Measurements from ENCODE around the gene FBXL22.

The FBXL22 gene

DNA sequence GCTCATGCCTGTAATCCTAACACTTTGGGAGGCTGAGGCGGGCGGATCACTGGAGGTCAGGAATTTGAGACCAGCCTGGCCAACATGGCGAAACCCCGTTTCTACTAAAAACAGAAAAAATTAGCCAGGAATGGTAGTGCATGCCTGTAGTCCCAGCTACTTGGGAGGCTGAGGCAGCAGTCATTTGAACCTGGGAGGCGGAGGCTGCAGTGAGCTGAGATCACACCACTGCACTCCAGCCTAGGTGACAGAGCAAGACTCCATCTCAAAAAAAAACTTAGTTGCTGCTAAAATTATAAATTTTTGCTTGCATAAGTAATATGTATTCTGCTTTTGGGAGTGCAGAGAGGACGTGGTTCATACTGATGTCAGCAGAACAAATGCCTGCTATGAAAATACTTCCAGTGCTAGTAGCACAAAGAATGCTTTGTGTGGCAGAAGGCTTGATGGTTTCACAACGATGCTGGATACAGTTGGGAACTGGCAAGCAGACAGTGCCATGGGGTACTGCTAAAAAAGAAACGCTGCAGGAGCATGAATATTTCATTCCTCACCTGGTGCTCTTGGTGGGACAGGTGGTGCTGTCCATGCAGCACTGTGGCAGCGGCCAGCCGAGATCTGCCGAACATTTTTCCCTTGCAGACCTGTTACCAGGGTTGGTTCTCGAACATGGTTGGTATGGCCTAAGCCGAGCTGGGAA lies 31.1 kb downstream of the FBXL22 start:
- Histone ChIP-seq H3K9ac (ENCODE audit: low read depth in 1 of 2, low read length in 2 of 2) (no peak overlapping the region), H3K27ac (ENCODE audit: low read depth, low read length) (no peak overlapping the region), H3K4me3 (ENCODE audit: low read depth in 1 of 2, low read length in 2 of 2) (no peak overlapping the region)

DNA sequence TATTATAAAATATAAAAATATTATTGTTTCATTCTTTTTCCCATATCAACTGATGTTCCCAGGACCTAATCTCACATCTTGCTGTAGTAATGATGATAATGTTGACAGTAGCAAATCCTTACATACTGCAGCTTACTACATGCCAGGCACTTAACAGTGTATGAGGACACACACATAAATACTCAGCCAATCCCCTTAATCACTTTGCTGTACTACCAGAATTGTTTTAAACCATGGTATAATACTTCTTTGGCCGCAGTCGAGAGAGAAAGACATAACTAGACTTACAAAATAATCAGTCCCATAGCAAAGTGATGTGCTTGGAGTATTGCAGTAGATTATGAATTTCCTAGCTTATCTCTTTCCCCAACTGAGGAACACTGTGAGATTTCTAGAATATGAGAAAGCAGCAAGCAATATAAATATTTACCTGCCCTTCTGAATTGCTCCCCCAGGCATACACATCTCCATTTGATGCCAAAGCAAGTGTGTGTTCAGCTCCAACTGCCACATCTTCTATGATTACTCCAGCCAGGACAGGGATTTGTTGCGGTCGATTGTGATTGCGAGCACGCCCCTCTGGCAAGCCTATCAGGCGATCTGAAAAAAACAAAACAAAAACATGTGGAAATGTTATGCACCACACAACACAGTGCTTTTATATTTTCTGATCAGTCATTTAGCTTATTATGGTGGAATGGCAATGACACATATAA lies 33.0 kb downstream of the FBXL22 start:
- Histone ChIP-seq H3K4me3 (ENCODE audit: low read depth in 1 of 2, low read length in 2 of 2) (no peak overlapping the region), H3K36me3 (ENCODE audit: control insufficient read depth in 1 of 2, insufficient read depth in 2 of 2, low read length in 2 of 2) (peaks cover 44 to 75% of the 10 kb centered on the region in 2 donors), H3K27ac (ENCODE audit: low read depth, low read length) (no peak overlapping the region), H3K4me1 (ENCODE audit: control insufficient read depth in 1 of 2, insufficient read depth in 2 of 2, low read length in 2 of 2) (no peaks in the 10 kb centered on the region), H3K9ac (ENCODE audit: low read depth in 1 of 2, low read length in 2 of 2) (no peak overlapping the region), H3K9me3 (ENCODE audit: control insufficient read depth in 1 of 2, low read length in 2 of 2) (no peaks in the 10 kb centered on the region), H3K27me3 (ENCODE audit: control insufficient read depth in 1 of 2, insufficient read depth in 2 of 2, low read length in 2 of 2) (no peaks in the 10 kb centered on the region)

More for the DNA sequence above, 31.1 kb downstream of the FBXL22 start:
- no peaks in the 10 kb centered on the region for H3K4me1 ChIP-seq (ENCODE audit: control insufficient read depth in 1 of 2, insufficient read depth in 2 of 2, low read length in 2 of 2)
- H3K9me3 ChIP-seq (ENCODE audit: control insufficient read depth in 1 of 2, low read length in 2 of 2), result no peaks in the 10 kb centered on the region
- H3K27me3 ChIP-seq (ENCODE audit: control insufficient read depth in 1 of 2, insufficient read depth in 2 of 2, low read length in 2 of 2), result no peaks in the 10 kb centered on the region
- H3K36me3 ChIP-seq (ENCODE audit: control insufficient read depth in 1 of 2, insufficient read depth in 2 of 2, low read length in 2 of 2), result peaks cover 52 to 81% of the 10 kb centered on the region in 2 donors

GRCh38 chr15:63633312-63633711 lies 36.1 kb downstream of the FBXL22 start:
- Histone ChIP-seq H3K36me3 (ENCODE audit: control insufficient read depth in 1 of 2, insufficient read depth in 2 of 2, low read length in 2 of 2) (peaks cover 51 to 67% of the 10 kb centered on the region in 2 donors), H3K9me3 (ENCODE audit: control insufficient read depth in 1 of 2, low read length in 2 of 2) (no peaks in the 10 kb centered on the region), H3K4me1 (ENCODE audit: control insufficient read depth in 1 of 2, insufficient read depth in 2 of 2, low read length in 2 of 2) (no peaks in the 10 kb centered on the region), H3K4me3 (ENCODE audit: low read depth in 1 of 2, low read length in 2 of 2) (no peak overlapping the region), H3K27me3 (ENCODE audit: control insufficient read depth in 1 of 2, insufficient read depth in 2 of 2, low read length in 2 of 2) (no peaks in the 10 kb centered on the region), H3K27ac (ENCODE audit: low read depth, low read length) (no peak overlapping the region), H3K9ac (ENCODE audit: low read depth in 1 of 2, low read length in 2 of 2) (no peak overlapping the region)

DNA sequence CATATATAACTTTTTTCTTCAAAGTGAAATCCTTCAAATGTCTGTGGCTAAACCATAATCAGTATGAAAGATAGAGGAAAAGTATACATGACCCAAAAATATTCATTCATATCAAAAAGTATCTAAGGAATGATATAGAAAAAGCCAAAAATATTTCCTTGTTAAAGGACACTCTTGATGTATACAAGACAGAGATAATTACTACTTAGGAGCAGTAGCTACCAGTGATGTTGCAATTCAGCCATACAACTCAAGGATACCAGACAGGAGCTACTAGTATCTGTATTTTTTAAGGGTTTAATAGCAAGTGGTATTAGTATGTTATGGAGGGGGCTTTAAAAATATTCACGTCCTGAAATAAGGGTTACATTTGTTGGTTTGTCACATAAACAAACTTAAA lies 37.0 kb downstream of the FBXL22 start:
- no peak overlapping the region for H3K4me3 ChIP-seq (ENCODE audit: low read depth in 1 of 2, low read length in 2 of 2)
- H3K9ac ChIP-seq (ENCODE audit: low read depth in 1 of 2, low read length in 2 of 2), result no peak overlapping the region
- no peaks in the 10 kb centered on the region for H3K27me3 ChIP-seq (ENCODE audit: control insufficient read depth in 1 of 2, insufficient read depth in 2 of 2, low read length in 2 of 2)
- no peaks in the 10 kb centered on the region for H3K9me3 ChIP-seq (ENCODE audit: control insufficient read depth in 1 of 2, low read length in 2 of 2)
- no peak overlapping the region for H3K27ac ChIP-seq (ENCODE audit: low read depth, low read length)
- H3K36me3 ChIP-seq (ENCODE audit: control insufficient read depth in 1 of 2, insufficient read depth in 2 of 2, low read length in 2 of 2), result peaks cover 52 to 72% of the 10 kb centered on the region in 2 donors
- H3K4me1 ChIP-seq (ENCODE audit: control insufficient read depth in 1 of 2, insufficient read depth in 2 of 2, low read length in 2 of 2), result no peaks in the 10 kb centered on the region

DNA sequence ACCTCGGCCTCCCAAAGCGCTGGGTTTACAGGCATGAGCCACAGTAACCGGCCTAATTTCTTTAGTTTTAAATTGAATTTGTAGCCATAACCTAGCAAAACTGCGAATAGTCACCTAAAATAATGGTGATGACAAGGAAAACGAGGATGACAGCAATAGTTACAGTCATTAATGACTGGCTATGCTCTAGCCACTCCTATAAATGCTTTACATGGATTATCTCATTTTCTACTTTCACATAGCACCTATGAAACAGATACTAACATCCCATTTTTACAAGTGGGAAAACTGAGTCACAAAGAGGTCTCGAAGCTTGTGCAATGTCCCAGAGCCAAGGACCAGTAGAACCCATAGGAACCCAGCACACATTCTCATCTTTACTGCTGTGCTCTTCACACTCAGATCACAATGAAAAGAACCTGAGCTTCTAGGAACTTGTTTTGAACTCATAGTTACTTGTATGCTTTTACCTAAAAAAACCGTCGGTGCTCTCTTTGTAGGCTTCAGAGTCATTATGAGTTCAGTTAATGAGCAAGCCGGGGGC lies 39.4 kb downstream of the FBXL22 start:
- Histone ChIP-seq H3K4me3 (ENCODE audit: low read depth in 1 of 2, low read length in 2 of 2) (no peak overlapping the region), H3K9me3 (ENCODE audit: control insufficient read depth in 1 of 2, low read length in 2 of 2) (no peaks in the 10 kb centered on the region), H3K27me3 (ENCODE audit: control insufficient read depth in 1 of 2, insufficient read depth in 2 of 2, low read length in 2 of 2) (no peaks in the 10 kb centered on the region), H3K9ac (ENCODE audit: low read depth in 1 of 2, low read length in 2 of 2) (no peak overlapping the region), H3K27ac (ENCODE audit: low read depth, low read length) (no peak overlapping the region), H3K36me3 (ENCODE audit: control insufficient read depth in 1 of 2, insufficient read depth in 2 of 2, low read length in 2 of 2) (peaks cover 61 to 77% of the 10 kb centered on the region in 2 donors), H3K4me1 (ENCODE audit: control insufficient read depth in 1 of 2, insufficient read depth in 2 of 2, low read length in 2 of 2) (no peaks in the 10 kb centered on the region)

DNA sequence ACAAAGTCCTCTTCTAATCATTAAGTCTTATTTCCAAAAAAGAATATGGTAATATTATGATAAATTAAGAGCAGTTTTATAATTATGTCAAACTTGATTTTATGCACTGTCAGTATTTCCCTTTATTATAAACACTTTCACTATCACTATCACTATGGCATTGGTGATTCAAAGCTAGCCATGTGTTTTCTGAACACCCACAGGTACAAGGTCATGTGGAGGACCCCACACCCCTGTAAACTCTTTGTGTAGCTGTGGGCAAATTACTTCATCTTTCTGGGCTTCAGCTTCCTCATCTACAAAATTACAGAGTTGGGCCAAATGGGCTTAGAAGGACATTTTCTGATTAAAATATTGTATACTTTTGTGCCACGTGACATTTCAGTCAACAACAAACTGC lies 41.7 kb downstream of the FBXL22 start:
- Histone ChIP-seq H3K27me3 (ENCODE audit: control insufficient read depth in 1 of 2, insufficient read depth in 2 of 2, low read length in 2 of 2) (no peaks in the 10 kb centered on the region), H3K36me3 (ENCODE audit: control insufficient read depth in 1 of 2, insufficient read depth in 2 of 2, low read length in 2 of 2) (peaks cover 46 to 76% of the 10 kb centered on the region in 2 donors), H3K27ac (ENCODE audit: low read depth, low read length) (no peak overlapping the region), H3K4me3 (ENCODE audit: low read depth in 1 of 2, low read length in 2 of 2) (no peak overlapping the region), H3K9me3 (ENCODE audit: control insufficient read depth in 1 of 2, low read length in 2 of 2) (no peaks in the 10 kb centered on the region), H3K9ac (ENCODE audit: low read depth in 1 of 2, low read length in 2 of 2) (no peak overlapping the region), H3K4me1 (ENCODE audit: control insufficient read depth in 1 of 2, insufficient read depth in 2 of 2, low read length in 2 of 2) (no peaks in the 10 kb centered on the region)

GRCh38 chr15:63640146-63640545 lies 43.0 kb downstream of the FBXL22 start:
- Histone ChIP-seq H3K36me3 (ENCODE audit: control insufficient read depth in 1 of 2, insufficient read depth in 2 of 2, low read length in 2 of 2) (peaks cover 50 to 83% of the 10 kb centered on the region in 2 donors), H3K27me3 (ENCODE audit: control insufficient read depth in 1 of 2, insufficient read depth in 2 of 2, low read length in 2 of 2) (no peaks in the 10 kb centered on the region), H3K9me3 (ENCODE audit: control insufficient read depth in 1 of 2, low read length in 2 of 2) (no peaks in the 10 kb centered on the region), H3K27ac (ENCODE audit: low read depth, low read length) (no peak overlapping the region), H3K4me3 (ENCODE audit: low read depth in 1 of 2, low read length in 2 of 2) (no peak overlapping the region), H3K4me1 (ENCODE audit: control insufficient read depth in 1 of 2, insufficient read depth in 2 of 2, low read length in 2 of 2) (no peaks in the 10 kb centered on the region), H3K9ac (ENCODE audit: low read depth in 1 of 2, low read length in 2 of 2) (no peak overlapping the region)

All from duodenal mucosa (tissue), 2 donors.